GM18511 (cell line): ENCODE results near the gene LENG8.

Experiments used
- ATAC-seq: cut with Tn5 transposase; IDR thresholded peaks from one replicate; pipeline ENCODE4 v1.9.1; 2021; ENCODE audit warnings: mild to moderate bottlenecking, moderate library complexity; ENCODE audit not compliant: unreplicated experiment

Gene LENG8

GRCh38 chr19:54448774-54449700 is at the start of gene LENG8:
Gene LENG8 (plus strand): TSS chr19:54449199. CDS start chr19:54451345, 2,146 bp downstream.
- peak; percentile 89 for ATAC-seq

DNA sequence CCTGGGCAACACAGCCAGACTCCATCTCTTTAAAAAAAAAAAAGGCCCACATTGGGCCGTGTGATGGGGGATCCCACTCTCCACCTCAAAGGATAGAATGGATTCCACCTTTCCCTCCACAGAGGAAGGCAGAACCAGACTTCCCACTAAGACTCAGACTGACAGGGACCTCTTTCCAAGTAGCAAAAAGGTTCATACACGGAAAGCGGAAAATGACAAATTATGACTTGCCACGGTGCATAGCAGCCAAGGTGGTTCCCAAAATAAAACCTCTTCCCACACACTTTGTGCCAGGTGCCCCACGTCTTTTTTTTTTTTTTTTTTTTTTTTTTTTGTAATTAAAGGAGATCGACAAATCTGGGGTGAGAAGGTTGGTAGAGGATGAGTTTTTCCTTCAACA is 48.1 kb upstream of the LENG8 start:
- no peak for ATAC-seq

DNA sequence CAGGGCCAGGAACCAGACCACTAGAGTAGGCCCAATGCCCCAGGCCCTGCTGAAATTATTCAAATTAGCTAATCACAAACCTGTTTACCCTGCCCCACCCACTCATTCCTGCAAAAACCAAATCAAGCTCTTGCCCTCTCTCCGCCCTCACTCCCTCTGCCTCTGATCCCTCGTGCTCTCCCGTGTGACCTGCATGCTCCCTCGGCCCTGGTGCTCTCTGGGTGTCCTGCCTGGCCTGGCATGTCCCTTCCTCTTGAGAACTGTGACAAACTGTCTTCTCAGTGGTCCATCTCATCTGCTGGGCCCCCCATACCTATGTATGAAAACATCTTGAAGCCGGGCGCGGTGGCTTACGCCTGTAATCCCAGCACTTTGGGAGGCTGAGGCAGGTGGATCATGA is 45.9 kb upstream of the LENG8 start:
- no peak for ATAC-seq

DNA sequence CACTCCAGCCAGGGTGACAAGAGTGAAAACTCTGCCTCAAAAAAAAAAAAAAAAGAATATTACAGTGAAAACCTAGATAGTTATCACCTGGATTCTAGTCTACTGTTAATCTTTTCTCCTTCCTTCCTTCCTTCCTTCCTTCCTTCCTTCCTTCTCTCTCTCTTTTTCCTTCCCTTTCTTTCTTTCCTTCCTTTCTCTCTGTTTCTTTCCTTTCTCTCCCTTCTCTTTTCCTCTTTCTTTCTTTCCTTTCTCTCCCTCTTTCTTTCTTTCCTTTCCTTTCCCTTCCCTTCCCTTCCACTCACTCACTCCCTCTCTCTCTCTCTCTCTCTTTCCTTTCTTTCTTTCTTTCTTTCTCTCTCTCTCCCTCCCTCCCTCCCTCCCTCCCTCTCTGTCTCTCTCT is 43.4 kb upstream of the LENG8 start:
- no peak for ATAC-seq

DNA sequence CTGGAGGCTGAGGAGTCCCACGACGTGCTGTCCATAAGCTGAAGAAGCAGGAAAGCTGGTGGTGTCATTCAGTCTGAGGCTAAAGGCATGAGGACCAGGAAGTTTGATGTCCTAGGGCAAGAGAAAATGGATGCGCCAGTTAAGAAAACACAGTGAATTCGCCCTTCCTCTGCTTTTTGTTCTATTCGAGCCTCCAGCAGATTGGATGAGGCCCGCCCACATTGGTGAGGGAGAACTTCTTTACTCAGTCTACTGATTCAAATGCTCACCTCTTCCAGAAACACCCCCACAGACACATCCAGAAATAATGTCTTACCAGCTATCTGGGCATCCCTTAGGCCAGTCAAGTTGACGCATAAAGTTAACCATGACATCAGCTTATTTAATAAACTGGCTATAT is 41.2 kb upstream of the LENG8 start:
- ATAC-seq: no peak

DNA sequence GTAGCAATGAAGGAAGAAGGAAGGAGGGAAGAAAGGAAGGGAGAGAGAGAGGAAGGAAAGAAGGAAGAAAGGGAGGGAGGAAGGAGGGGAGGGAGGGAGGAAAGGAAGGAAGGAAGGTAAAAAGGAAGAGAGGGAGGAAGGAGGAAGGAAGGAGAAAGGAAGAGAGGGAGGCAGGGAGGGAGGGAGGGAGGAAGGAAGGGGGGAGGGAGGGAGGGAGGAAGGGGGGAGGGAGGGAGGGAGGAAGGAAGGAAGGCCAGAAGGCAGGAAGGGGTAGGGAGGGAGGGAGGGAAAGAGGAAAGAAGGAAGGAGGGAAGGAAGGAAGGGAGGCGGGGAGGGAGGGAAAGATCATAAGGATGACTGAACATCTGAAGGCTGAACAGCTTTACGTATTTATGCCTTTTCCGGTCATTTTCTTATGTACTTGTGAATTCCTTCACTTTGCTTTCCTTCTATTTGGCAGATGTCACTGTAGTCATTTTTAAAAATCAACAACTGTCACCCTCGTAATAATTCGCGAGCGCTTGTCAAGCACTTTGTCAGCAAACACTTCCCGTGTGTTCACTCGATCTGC is 40.5 kb upstream of the LENG8 start:
- ATAC-seq: no peak

DNA sequence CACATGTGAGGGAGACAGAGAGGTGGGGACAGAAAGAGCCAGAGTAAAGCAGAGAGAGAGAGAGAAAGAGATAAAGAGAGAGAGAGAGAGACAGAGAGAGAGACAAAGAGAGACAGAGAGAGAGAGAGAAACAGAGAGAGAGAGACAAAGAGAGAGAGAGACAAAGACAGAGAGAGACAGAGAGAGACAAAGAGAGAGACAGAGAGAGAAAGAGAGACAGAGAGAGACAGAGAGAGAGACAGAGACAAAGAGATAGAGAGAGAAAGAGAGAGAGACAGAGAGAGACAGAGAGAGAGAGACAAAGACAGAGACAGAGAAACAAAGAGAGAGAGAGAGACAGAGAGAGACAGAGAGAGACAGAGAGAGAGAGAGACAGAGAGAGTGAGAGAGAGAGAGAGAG is 38.0 kb upstream of the LENG8 start:
- ATAC-seq: no peak

DNA sequence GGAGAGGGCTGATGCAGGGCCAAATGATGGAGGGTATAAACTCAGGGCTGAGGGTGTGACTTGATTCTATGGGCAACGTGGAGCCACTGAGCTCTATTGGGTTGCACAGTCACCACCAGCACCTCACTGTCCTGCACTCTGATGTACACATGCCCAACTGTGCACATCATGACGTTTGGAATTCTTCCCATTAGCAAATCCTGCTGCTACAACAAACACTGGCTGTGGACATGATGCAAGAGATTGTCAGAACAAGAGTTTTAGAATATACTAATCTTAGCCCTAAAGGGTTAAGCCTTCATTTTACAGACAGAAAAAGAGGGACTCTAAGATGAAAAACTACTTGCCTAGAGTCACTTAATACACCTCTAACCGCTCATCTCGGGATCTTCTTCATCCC is 36.1 kb upstream of the LENG8 start:
- no peak for ATAC-seq

DNA sequence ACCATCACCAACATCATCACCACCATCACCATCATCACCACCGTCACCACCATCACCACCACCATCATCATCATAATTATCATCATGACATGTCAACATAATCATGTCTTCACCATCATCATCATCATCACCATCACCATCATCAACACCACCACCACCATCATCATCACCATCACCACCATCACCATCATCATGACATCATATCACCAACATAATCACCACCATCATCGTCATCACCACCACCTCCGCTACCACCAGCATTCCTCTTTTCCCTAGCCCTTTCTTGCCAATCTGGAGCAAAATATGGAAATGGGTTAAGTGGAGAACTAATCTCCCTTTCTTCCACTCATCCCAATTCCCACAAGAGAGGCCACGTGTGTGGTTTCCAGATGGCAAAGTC is 34.8 kb upstream of the LENG8 start:
- no peak for ATAC-seq

DNA sequence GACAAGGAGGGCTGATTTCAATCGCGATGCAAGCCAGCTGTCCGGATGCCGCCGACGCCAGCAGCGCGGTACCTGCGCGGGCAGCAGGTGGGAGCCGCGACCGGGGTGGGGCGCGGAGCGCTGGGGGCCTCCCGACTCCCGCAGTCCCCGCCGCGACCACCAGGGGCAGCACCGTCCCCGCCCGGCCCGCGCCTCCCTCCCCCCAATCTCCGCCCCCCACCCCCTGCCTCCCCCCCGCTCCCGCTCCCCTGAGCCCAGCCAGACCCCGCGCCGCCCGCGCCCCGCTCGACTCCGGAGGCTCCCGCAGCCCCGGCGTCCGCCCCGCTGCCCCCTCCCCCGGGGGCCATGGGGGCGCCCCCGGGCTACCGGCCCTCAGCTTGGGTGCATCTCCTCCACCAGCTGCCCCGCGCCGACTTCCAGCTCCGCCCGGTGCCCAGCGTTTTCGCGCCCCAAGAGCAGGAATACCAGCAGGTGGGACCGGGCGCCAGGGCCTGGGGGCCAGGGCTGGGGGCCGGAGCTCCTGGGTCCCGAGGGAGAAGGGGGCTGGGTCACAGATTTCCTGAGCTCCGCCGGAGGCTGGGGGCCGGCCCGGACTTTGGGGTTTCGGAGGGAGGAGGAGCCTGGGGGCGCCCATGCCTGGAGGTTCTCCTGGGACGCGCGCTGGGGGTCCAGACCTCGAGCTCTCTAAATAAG is 33.6 kb upstream of the LENG8 start, which contains the start of gene TTYH1:
TTYH1 (plus strand) TSS at position 257 of the 693 bp plus-strand sequence; CDS start at position 346, 89 bp downstream.
- ATAC-seq: no peak

DNA sequence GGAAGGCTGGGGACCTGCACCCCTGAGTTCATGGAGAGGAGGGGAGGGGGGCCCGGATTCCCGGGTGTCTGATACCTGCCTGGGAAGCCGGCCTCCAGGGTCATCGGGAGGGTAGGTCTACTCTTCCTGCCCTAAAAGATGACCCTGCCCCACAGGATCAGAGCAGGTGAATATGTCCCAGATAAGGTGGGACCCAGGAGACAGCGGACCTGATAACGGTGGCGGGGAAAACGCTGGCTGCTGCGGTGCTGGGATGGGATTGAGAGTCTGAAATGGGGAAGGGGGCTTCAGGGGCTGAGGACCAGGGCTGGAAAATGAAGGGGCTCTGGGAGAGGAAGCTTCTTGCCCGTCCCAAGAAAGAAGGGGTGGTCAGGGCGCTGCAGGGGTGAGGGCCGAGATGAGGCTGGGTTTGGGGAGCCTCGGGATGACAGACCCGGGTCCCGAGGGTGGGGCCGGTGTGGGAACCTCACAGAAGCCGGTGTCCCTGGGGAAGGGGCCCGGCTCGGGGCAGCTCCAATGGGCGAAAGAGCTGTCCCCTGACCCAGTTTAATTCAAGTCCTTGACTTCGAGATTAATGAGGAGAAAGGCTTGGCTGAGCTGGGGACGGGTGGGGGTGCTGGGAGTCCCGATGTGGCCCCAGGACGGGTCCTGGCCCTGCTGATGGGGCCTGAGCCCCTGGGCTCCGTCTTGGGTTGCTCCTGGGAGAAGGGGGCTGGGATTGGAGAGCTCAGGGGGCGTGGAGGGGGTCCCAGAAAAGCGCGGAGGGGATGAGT is 32.9 kb upstream of the LENG8 start:
- no peak for ATAC-seq

DNA sequence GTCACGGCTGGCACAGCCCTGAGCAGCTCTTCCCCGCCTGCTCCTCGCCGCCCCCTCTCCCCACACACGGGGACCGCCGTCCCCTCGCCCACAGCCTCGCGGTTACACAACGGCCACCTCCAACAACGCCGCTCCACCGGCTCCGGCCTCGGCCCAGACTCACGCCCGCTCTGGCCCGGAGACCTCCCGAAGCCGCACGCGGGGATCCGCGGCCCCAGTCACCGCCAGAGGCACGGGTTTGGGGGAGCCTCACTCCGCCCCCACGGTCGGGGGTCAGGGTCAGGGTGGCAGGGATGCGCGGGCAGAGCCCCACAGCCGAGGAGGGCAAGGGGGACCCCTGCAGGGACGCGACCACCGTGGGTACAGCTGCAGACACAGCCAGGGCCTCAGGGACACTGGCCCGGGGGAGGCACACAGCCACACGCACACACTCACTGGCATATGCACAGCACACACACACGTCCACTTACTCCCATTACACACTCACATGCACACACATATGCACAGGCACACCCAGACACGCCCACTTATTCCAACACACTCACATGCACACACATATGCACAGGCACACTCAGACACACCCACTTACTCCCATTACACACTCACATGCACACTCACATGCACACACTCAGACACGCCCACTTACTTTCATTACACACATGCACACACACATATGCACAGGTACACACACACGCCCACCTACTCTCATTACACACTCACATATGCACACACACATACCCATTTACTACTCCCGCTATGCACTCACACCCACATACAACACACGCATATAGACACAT is 32.1 kb upstream of the LENG8 start:
- no peak for ATAC-seq

DNA sequence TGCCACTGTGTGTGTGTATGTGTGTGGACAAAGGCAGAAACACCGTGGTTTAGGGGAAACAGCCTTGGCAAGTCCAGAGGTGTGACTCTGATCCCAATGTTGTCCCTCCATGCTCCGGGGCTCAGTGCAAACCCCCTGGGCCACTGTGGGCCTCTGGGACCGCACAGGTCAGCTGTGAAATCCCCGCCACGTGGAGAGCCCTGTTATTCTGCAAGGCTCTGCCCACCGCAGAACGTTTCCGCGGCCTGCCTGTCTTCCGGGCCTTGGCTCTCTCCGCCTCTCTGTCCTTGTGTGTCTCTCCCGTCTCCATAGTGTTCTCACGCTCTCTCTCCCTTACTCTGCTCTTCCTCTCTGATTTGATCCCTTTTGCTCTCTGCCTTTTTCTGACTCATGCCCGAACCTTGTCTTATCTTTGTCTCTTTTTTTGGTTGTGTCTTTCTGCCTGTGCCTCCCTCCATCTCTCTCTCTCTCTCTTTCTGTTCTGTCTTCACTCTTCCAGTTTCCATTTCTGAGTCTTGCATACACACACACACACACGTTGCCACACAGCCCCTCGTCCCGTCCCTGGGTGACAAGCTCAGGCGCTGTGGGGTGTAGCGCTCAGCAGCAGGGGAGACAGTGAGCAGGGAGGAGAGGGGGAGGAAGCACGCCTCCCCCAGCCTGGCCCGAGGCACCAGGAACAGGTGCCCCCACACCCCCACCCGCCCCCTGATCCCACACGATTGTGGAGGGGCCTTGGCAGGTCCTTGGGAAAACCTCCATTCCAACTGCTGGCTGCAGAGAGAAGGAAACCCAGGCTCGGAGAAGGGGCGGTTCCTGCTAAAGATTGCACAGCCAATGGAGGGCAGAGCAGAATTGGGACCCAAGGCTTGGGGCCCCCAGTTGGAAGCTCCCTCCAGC is 30.7 kb upstream of the LENG8 start:
- ATAC-seq: no peak

DNA sequence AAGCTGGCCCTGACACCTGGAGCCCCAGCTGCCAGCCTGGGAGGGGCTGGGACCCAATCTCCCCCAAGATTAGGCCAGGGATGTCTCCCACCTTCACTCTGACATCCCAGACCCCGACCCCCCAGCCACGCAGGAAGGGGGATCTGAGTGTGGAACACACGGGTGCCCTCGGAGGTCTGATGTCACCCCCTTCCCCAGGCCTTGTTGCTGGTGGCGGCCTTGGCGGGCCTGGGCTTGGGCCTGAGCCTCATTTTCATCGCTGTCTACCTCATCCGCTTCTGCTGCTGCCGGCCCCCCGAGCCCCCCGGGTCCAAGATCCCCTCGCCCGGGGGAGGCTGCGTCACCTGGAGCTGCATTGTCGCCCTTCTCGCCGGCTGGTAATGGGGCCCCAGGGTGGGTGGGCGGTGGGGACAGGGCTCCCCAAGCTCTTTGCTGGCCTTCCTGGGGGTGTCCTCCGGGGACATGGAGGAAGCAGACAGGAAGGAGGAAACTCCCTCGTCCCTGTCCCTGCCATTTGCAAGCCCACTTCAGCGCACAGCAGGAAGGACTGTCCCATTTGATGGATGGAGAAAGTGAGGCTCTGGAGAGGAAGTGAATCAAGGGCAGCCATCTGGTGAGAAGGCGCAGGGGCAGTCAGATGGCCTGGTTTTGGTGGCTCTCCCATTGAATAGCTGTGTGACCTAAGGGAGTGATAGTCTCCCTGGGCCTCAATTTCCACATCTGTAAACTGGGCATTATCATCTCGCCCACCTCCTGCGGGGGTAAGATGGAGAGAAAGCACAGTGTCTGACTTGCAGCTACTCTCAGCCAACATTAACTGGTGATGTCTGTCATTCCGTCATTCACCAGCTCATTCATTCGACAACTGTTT is 29.8 kb upstream of the LENG8 start:
- ATAC-seq: no peak

DNA sequence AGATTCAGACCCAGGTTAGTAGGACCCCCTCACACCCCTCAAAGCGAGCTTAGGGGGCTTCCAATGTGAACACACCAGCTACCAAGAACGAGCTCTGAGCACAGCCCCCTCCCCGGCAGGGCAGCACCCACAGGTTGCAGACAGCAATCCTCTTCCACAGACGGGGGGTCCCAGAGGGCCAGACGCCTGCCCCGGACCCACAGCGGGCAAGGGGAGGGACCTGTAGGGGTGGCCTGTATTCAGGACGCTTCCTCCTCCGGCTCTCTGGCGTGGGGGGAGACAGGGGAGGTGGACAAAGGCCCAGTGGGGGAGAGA is 29.0 kb upstream of the LENG8 start:
- no peak for ATAC-seq

GRCh38 chr19:54420383-54421168 is 28.4 kb upstream of the LENG8 start:
- no peak for ATAC-seq

- no peak for ATAC-seq
Measured at GRCh38 chr19:54421169-54421516, 27.9 kb upstream of the LENG8 start.

DNA sequence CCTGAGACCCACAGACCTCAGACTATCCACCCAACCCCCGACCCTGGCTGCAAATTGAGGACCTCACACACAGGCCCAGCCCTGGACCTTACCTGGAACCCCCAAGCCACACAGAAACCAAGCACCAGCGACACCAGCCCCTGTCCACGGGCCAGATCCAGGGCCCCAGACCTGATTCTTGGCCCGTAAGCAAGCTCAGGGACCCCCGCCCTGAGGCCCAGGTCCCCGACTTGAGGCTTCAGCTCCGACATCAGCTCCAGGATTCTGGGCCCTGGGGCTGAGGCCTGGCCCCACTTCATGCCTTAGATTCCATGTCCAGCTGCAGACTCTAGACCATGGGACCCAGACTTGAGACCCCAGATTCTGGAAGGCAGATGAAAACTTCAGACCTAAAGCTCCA is 27.5 kb upstream of the LENG8 start:
- ATAC-seq: no peak
